Measurements from ENCODE around the gene IPMK.

DNA sequence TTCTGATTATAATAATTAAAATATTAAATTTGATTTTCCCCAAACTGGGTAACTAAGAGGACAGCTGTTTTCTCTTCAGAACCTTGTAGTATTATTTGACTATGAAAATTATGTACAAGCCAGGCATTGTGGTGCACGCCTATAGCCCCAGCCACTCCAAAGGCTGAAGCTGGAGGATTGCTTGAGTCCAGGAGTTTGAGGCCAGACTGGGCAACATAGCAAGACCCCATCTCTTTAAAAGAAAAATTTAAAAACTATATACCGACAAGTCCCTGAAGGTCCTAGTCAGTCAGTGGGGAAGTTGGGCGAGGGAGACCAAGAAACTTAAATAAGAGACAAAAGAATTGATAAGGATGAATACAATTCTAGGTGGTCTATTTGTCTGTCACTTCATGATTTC, 40.0 kb upstream of the IPMK start:
- TF ChIP-seq EZH2 (IDR thresholded peaks at IDR 0.05) = no peak
- no peak for TF ChIP-seq CTCF (IDR thresholded peaks at IDR 0.05)
- TF ChIP-seq EZH2phosphoT487 (IDR thresholded peaks at IDR 0.05) = no peak
